GM19240 (cell line): Measurements from ENCODE around the gene ICE2.
"Not testable (repeated sequence)": the region's sequence is repeated elsewhere in the genome, so short reads cannot be mapped to it uniquely, and the experiment has no call there.

ENCODE experiments used
- DNase-seq: peaks from one replicate; pipeline ENCODE4 v3.0.0; 2011; ENCODE audit warnings: low spot score; ENCODE audit not compliant: insufficient read length

ICE2 gene

GRCh38 chr15:60444289-60444912 is 34.5 kb downstream of the ICE2 start:
- DNase-seq: no peak

GRCh38 chr15:60442763-60443162 is 36.2 kb downstream of the ICE2 start:
- no peak for DNase-seq

- DNase-seq: no peak
Observed at GRCh38 chr15:60442031-60442650, 36.8 kb downstream of the ICE2 start.

- no peak for DNase-seq
Observed at GRCh38 chr15:60441331-60441730, 37.6 kb downstream of the ICE2 start.

- DNase-seq: no peak
Observed at GRCh38 chr15:60438646-60439045, 40.3 kb downstream of the ICE2 start.

- DNase-seq: no peak
Observed at GRCh38 chr15:60428935-60429334, 50.0 kb downstream of the ICE2 start.

GRCh38 chr15:60426870-60427508 is 52.0 kb downstream of the ICE2 start:
- no peak for DNase-seq

GRCh38 chr15:60425461-60425860 is 53.5 kb downstream of the ICE2 start:
- DNase-seq: no peak

GRCh38 chr15:60424006-60424405 is 54.9 kb downstream of the ICE2 start:
- DNase-seq: no peak

- no peak for DNase-seq
Observed at GRCh38 chr15:60423537-60423936, 55.4 kb downstream of the ICE2 start.

- DNase-seq: no peak
Observed at GRCh38 chr15:60421544-60421943, 57.4 kb downstream of the ICE2 start.

- DNase-seq: no peak
Observed at GRCh38 chr15:60420203-60420716, 58.7 kb downstream of the ICE2 start.

- DNase-seq: no peak
Observed at GRCh38 chr15:60419753-60420152, 59.2 kb downstream of the ICE2 start.

- DNase-seq: no peak
Observed at GRCh38 chr15:60418096-60418495, 60.8 kb downstream of the ICE2 start.

- no peak for DNase-seq
Observed at GRCh38 chr15:60417112-60417511, 61.8 kb downstream of the ICE2 start.

- no peak for DNase-seq
Observed at GRCh38 chr15:60416484-60416883, 62.5 kb downstream of the ICE2 start.

GRCh38 chr15:60414016-60414682 is 64.8 kb downstream of the ICE2 start:
- no peak for DNase-seq

- no peak for DNase-seq
Observed at GRCh38 chr15:60413231-60413824, 65.6 kb downstream of the ICE2 start.

- not testable (repeated sequence) for DNase-seq
Observed at GRCh38 chr15:60412807-60413206, 66.1 kb downstream of the ICE2 start.

- no peak for DNase-seq
Observed at GRCh38 chr15:60411774-60412425, 67.0 kb downstream of the ICE2 start.

GRCh38 chr15:60410350-60410749 is 68.6 kb downstream of the ICE2 start:
- DNase-seq: not testable (repeated sequence)
